ENCODE results near the gene PRKG1. TPM values are rescaled to one million over a fixed set of nuclear protein-coding genes. Genes with fewer than 3 reads are reported as not detected.

Gene PRKG1
- total and polyA plus RNA-seq, 7 experiments from 2014 or later = 0.19 TPM; not detected in 6

DNA sequence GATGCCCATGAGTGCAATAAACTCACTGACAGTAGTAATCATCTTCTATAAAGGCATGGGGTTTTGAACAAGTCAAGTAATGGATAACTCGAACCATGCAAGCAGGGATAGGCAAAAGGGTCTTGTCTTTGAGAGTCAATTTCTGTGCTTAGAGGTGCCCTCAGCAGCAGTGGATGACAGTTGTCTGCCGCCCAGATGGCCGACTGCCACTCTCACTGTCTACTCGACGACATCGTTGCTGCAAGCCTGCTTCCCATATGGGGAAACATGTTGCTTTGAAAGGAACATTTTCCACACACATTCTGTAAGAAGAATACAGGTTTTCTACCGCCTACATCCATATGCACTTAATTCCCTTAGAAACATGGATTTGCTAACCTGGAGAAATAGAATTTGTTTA is 1003.5 kb downstream of the PRKG1 start:
- Histone ChIP-seq H3K27me3 (ENCODE audit: control insufficient read depth in 2 of 2, insufficient read depth in 2 of 2, low read length in 2 of 2) (no peaks in the 10 kb centered on the region), H3K27ac (ENCODE audit: low read depth, low read length) (no peak overlapping the region), H3K4me3 (ENCODE audit: low read length) (no peak overlapping the region), H3K9me3 (ENCODE audit: control insufficient read depth in 2 of 3, low read length in 3 of 3) (no peaks in the 10 kb centered on the region), H3K4me1 (ENCODE audit: control insufficient read depth in 2 of 2, insufficient read depth in 2 of 2, low read length in 2 of 2) (no peaks in the 10 kb centered on the region), H3K36me3 (ENCODE audit: control insufficient read depth in 2 of 3, insufficient read depth in 3 of 3, low read length in 3 of 3) (no peaks in the 10 kb centered on the region)
- Mint-ChIP-seq H3K9me3 (peaks cover 0 to 3% (median 0%) of the 10 kb centered on the region in 11 donors), H3K36me3 (no peaks in the 10 kb centered on the region), H3K27me3 (no peaks in the 10 kb centered on the region), H3K4me3 (no peak overlapping the region), H3K4me1 (no peaks in the 10 kb centered on the region), H3K27ac (no peak overlapping the region)
- intact Hi-C loops (cut with micrococcal nuclease) = no loop called here
- ATAC-seq = no peak
- ChIA-PET POLR2A (no interaction called here), CTCF (no interaction called here)
- no peak for DNase-seq

DNA sequence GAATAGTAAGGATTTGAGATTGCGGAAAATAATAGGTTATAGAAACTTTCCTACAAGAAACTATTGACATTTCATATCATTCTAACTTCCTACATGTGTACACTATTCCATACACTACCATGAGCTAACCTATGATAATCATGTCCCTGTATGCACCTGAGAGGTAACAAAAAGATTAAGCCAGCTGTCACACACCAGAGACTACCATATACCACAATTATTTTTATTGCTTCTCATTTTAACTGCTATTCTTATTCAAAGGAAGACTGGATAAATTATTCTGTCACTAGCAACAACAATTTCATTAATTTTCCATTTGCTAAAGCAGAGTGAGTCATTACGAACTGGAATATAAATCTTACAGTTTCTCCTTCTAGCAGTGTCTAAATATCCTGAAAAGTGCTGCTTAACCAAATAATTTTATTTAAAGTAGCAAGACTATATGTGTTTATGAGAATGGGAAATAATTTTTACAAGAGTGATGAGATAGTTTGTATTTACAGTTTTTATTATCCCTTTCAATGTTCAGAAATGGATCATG is 1004.2 kb downstream of the PRKG1 start:
- intact Hi-C loops (cut with micrococcal nuclease) = no loop called here
- Histone ChIP-seq H3K4me1 (ENCODE audit: control insufficient read depth in 2 of 2, insufficient read depth in 2 of 2, low read length in 2 of 2) (no peaks in the 10 kb centered on the region), H3K27ac (ENCODE audit: low read depth, low read length) (no peak overlapping the region), H3K27me3 (ENCODE audit: control insufficient read depth in 2 of 2, insufficient read depth in 2 of 2, low read length in 2 of 2) (no peaks in the 10 kb centered on the region), H3K9me3 (ENCODE audit: control insufficient read depth in 2 of 3, low read length in 3 of 3) (no peaks in the 10 kb centered on the region), H3K4me3 (ENCODE audit: low read length) (no peak overlapping the region), H3K36me3 (ENCODE audit: control insufficient read depth in 2 of 3, insufficient read depth in 3 of 3, low read length in 3 of 3) (no peaks in the 10 kb centered on the region)
- Mint-ChIP-seq H3K4me1 (no peaks in the 10 kb centered on the region), H3K9me3 (peaks cover 0 to 3% (median 0%) of the 10 kb centered on the region in 11 donors), H3K36me3 (no peaks in the 10 kb centered on the region), H3K27me3 (no peaks in the 10 kb centered on the region), H3K4me3 (no peak overlapping the region), H3K27ac (no peak overlapping the region)
- CTCF ChIA-PET = no interaction called here
- ATAC-seq (no peak), DNase-seq (no peak)
- POLR2A ChIA-PET = no interaction called here

GRCh38 chr10:52082307-52082706 is 1008.0 kb downstream of the PRKG1 start:
- H3K4me1 Mint-ChIP-seq = no peaks in the 10 kb centered on the region
- intact Hi-C loops (cut with micrococcal nuclease) = no loop called here
- CTCF ChIA-PET = no interaction called here
- Histone ChIP-seq H3K27me3 (ENCODE audit: control insufficient read depth in 2 of 2, insufficient read depth in 2 of 2, low read length in 2 of 2) (no peaks in the 10 kb centered on the region), H3K36me3 (ENCODE audit: control insufficient read depth in 2 of 3, insufficient read depth in 3 of 3, low read length in 3 of 3) (no peaks in the 10 kb centered on the region), H3K27ac (ENCODE audit: low read depth, low read length) (no peak overlapping the region), H3K9me3 (ENCODE audit: control insufficient read depth in 2 of 3, low read length in 3 of 3) (no peaks in the 10 kb centered on the region), H3K4me3 (ENCODE audit: low read length) (no peak overlapping the region), H3K4me1 (ENCODE audit: control insufficient read depth in 2 of 2, insufficient read depth in 2 of 2, low read length in 2 of 2) (no peaks in the 10 kb centered on the region)
- H3K9me3 Mint-ChIP-seq = peaks cover 0 to 3% (median 0%) of the 10 kb centered on the region in 11 donors
- no peak overlapping the region for H3K4me3 Mint-ChIP-seq
- H3K27ac Mint-ChIP-seq = no peak overlapping the region
- peaks cover 0 to 4% (median 0%) of the 10 kb centered on the region in 5 donors for H3K27me3 Mint-ChIP-seq
- POLR2A ChIA-PET = no interaction called here
- DNase-seq (no peak), ATAC-seq (no peak)
- no peaks in the 10 kb centered on the region for H3K36me3 Mint-ChIP-seq

- no peak overlapping the region for H3K4me3 ChIP-seq (ENCODE audit: low read length)
- CTCF ChIA-PET = no interaction called here
- H3K4me3 Mint-ChIP-seq = no peak overlapping the region
- no peak overlapping the region for H3K27ac ChIP-seq (ENCODE audit: low read depth, low read length)
- no peaks in the 10 kb centered on the region for H3K36me3 Mint-ChIP-seq
- ATAC-seq (no peak), DNase-seq (no peak)
- no peaks in the 10 kb centered on the region for H3K9me3 ChIP-seq (ENCODE audit: control insufficient read depth in 2 of 3, low read length in 3 of 3)
- no peak overlapping the region for H3K27ac Mint-ChIP-seq
- peaks cover 0 to 3% (median 0%) of the 10 kb centered on the region in 11 donors for H3K9me3 Mint-ChIP-seq
- no peaks in the 10 kb centered on the region for H3K36me3 ChIP-seq (ENCODE audit: control insufficient read depth in 2 of 3, insufficient read depth in 3 of 3, low read length in 3 of 3)
- intact Hi-C loops (cut with micrococcal nuclease) = no loop called here
- no peaks in the 10 kb centered on the region for H3K27me3 ChIP-seq (ENCODE audit: control insufficient read depth in 2 of 2, insufficient read depth in 2 of 2, low read length in 2 of 2)
- POLR2A ChIA-PET = no interaction called here
- peaks cover 0 to 4% (median 0%) of the 10 kb centered on the region in 5 donors for H3K27me3 Mint-ChIP-seq
- H3K4me1 ChIP-seq (ENCODE audit: control insufficient read depth in 2 of 2, insufficient read depth in 2 of 2, low read length in 2 of 2) = no peaks in the 10 kb centered on the region
- H3K4me1 Mint-ChIP-seq = no peaks in the 10 kb centered on the region
These were observed 1009.1 kb downstream of the PRKG1 start for GRCh38 chr10:52083422-52083821.

GRCh38 chr10:52092390-52092789 is 1018.1 kb downstream of the PRKG1 start:
- Mint-ChIP-seq H3K27ac (no peak overlapping the region), H3K4me3 (no peak overlapping the region), H3K4me1 (no peaks in the 10 kb centered on the region), H3K36me3 (no peaks in the 10 kb centered on the region), H3K27me3 (peaks cover 0 to 6% (median 0%) of the 10 kb centered on the region in 5 donors), H3K9me3 (peaks cover 0 to 12% (median 0%) of the 10 kb centered on the region in 11 donors)
- intact Hi-C loops (cut with micrococcal nuclease) = no loop called here
- H3K27ac ChIP-seq (ENCODE audit: low read depth, low read length) = no peak overlapping the region
- H3K9me3 ChIP-seq (ENCODE audit: control insufficient read depth in 2 of 3, low read length in 3 of 3) = no peaks in the 10 kb centered on the region
- H3K27me3 ChIP-seq (ENCODE audit: control insufficient read depth in 2 of 2, insufficient read depth in 2 of 2, low read length in 2 of 2) = no peaks in the 10 kb centered on the region
- ChIA-PET POLR2A (no interaction called here), CTCF (no interaction called here)
- H3K4me3 ChIP-seq (ENCODE audit: low read length) = no peak overlapping the region
- no peaks in the 10 kb centered on the region for H3K36me3 ChIP-seq (ENCODE audit: control insufficient read depth in 2 of 3, insufficient read depth in 3 of 3, low read length in 3 of 3)
- no peak for ATAC-seq
- DNase-seq = no peak
- no peaks in the 10 kb centered on the region for H3K4me1 ChIP-seq (ENCODE audit: control insufficient read depth in 2 of 2, insufficient read depth in 2 of 2, low read length in 2 of 2)

DNA sequence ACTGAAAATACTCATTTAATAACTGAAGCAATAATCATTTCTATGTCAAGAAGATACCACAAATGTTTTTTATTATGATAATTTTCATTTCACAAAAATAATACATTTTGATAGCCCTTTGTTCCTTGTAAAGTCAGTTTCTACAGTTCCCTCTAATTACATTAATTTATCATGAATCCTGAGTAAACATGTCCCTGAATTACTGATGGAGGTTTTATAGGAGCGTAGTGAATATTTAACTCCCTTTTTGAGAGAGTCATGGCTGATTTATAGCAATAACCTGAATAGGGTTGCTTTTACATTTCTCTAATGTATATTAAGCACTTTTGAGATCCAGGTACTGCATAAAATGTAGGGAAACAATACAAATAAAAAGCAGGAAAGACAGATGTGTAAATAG is 1023.8 kb downstream of the PRKG1 start:
- no peaks in the 10 kb centered on the region for H3K4me1 ChIP-seq (ENCODE audit: control insufficient read depth in 2 of 2, insufficient read depth in 2 of 2, low read length in 2 of 2)
- Mint-ChIP-seq H3K27ac (no peak overlapping the region), H3K36me3 (no peaks in the 10 kb centered on the region), H3K4me3 (no peak overlapping the region), H3K4me1 (no peaks in the 10 kb centered on the region), H3K27me3 (peaks cover 0 to 6% (median 0%) of the 10 kb centered on the region in 5 donors), H3K9me3 (peaks cover 0 to 7% (median 0%) of the 10 kb centered on the region in 11 donors)
- no peak overlapping the region for H3K27ac ChIP-seq (ENCODE audit: low read depth, low read length)
- H3K36me3 ChIP-seq (ENCODE audit: control insufficient read depth in 2 of 3, insufficient read depth in 3 of 3, low read length in 3 of 3) = no peaks in the 10 kb centered on the region
- H3K4me3 ChIP-seq (ENCODE audit: low read length) = no peak overlapping the region
- POLR2A ChIA-PET = no interaction called here
- no peaks in the 10 kb centered on the region for H3K27me3 ChIP-seq (ENCODE audit: control insufficient read depth in 2 of 2, insufficient read depth in 2 of 2, low read length in 2 of 2)
- intact Hi-C loops (cut with micrococcal nuclease) = no loop called here
- no peak for ATAC-seq
- no peak for DNase-seq
- CTCF ChIA-PET = no interaction called here
- no peaks in the 10 kb centered on the region for H3K9me3 ChIP-seq (ENCODE audit: control insufficient read depth in 2 of 3, low read length in 3 of 3)

DNA sequence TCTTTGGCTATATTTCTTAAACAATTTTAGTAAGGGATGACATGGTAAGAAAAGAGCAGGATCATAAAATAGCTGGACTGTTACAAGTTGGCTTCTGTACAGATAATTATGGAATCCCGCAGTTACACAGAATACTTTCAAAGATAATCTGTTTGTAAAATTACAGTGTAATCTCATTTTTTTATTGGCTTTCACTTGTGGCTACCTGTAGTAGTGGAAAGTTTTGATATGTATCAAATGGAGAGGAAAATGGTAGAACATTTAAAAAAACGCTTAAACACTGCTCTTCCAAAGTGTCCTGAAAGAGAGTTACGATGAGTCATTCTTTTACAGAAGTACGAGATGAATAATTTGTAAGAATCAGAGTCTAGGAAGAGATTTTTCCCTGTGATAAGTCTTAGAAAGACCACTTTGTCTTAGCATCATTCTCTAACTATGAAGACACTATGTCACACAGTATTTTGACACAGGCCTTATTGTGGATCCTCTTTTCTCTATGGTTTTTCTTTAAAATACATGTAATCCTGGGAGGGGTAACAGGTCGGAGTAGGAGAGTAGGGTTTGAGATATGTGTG is 1024.8 kb downstream of the PRKG1 start:
- H3K36me3 Mint-ChIP-seq = no peaks in the 10 kb centered on the region
- no peak overlapping the region for H3K4me3 Mint-ChIP-seq
- H3K27ac Mint-ChIP-seq = no peak overlapping the region
- no peaks in the 10 kb centered on the region for H3K4me1 Mint-ChIP-seq
- H3K4me3 ChIP-seq (ENCODE audit: low read length) = no peak overlapping the region
- peaks cover 0 to 7% (median 0%) of the 10 kb centered on the region in 11 donors for H3K9me3 Mint-ChIP-seq
- no peak overlapping the region for H3K27ac ChIP-seq (ENCODE audit: low read depth, low read length)
- no peaks in the 10 kb centered on the region for H3K36me3 ChIP-seq (ENCODE audit: control insufficient read depth in 2 of 3, insufficient read depth in 3 of 3, low read length in 3 of 3)
- no peaks in the 10 kb centered on the region for H3K9me3 ChIP-seq (ENCODE audit: control insufficient read depth in 2 of 3, low read length in 3 of 3)
- intact Hi-C loops (cut with micrococcal nuclease) = no loop called here
- H3K4me1 ChIP-seq (ENCODE audit: control insufficient read depth in 2 of 2, insufficient read depth in 2 of 2, low read length in 2 of 2) = no peaks in the 10 kb centered on the region
- POLR2A ChIA-PET = no interaction called here
- CTCF ChIA-PET = no interaction called here
- ATAC-seq = no peak
- H3K27me3 ChIP-seq (ENCODE audit: control insufficient read depth in 2 of 2, insufficient read depth in 2 of 2, low read length in 2 of 2) = no peaks in the 10 kb centered on the region
- peaks cover 0 to 6% (median 0%) of the 10 kb centered on the region in 5 donors for H3K27me3 Mint-ChIP-seq
- DNase-seq = no peak

Data from naive thymus-derived CD4-positive, alpha-beta T cell (primary cell).